NCI-H2227 (cell line): Measurements from ENCODE around the gene PPM1N.

Source experiments
- DNase-seq: peaks from one replicate; lab custom pipeline; 2025; ENCODE audit not compliant: unreplicated experiment; lab: John Stamatoyannopoulos, UW

Gene PPM1N

GRCh38 chr19:45489216-45489855 is 8.9 kb upstream of the PPM1N start:
- no peak for DNase-seq

GRCh38 chr19:45492137-45492626 is 6.1 kb upstream of the PPM1N start:
- no peak for DNase-seq

GRCh38 chr19:45492627-45493470 is 5.4 kb upstream of the PPM1N start:
- DNase-seq = no peak

GRCh38 chr19:45494261-45494916 is 3.9 kb upstream of the PPM1N start:
- no peak for DNase-seq

- no peak for DNase-seq
Measured at GRCh38 chr19:45495178-45495577, 3.1 kb upstream of the PPM1N start.

- peak; percentile 58 for DNase-seq
Measured at GRCh38 chr19:45496349-45496953, 1.8 kb upstream of the PPM1N start.

- peak; percentile 12 for DNase-seq
Measured at GRCh38 chr19:45497791-45498190, 452 bp upstream of the PPM1N start.

GRCh38 chr19:45499196-45500180 is 1.2 kb downstream of the PPM1N start:
- DNase-seq = peak; percentile 17

GRCh38 chr19:45500918-45501729 is 2.9 kb downstream of the PPM1N start:
- no peak for DNase-seq

GRCh38 chr19:45501730-45502014 is 3.4 kb downstream of the PPM1N start:
- DNase-seq = no peak

- no peak for DNase-seq
Measured at GRCh38 chr19:45502111-45502510, 3.9 kb downstream of the PPM1N start.

GRCh38 chr19:45503909-45504308 is 5.7 kb downstream of the PPM1N start:
- DNase-seq = no peak

- no peak for DNase-seq
Measured at GRCh38 chr19:45505151-45505995, 7.1 kb downstream of the PPM1N start.

GRCh38 chr19:45505996-45506245 is 7.7 kb downstream of the PPM1N start:
- no peak for DNase-seq

GRCh38 chr19:45506246-45506988 is 8.2 kb downstream of the PPM1N start:
- peak; percentile 90 for DNase-seq

- DNase-seq = peak; percentile 71
Measured at GRCh38 chr19:45506989-45507871, 9.0 kb downstream of the PPM1N start, which contains the start of gene VASP. TSS of gene VASP (plus strand) at chr19:45507479. CDS start at chr19:45507772, 293 bp downstream.

GRCh38 chr19:45507872-45508416 is 9.7 kb downstream of the PPM1N start:
- no peak for DNase-seq
